ENCODE results near the gene LCMT1. TPM values are rescaled to one million over a fixed set of nuclear protein-coding genes. Genes with fewer than 3 reads are reported as not detected.

The LCMT1 gene
- total and polyA plus RNA-seq, 2 of the 13 experiments (the other 11 are each of a cell fraction or from before 2014, with no cell fraction given): 41.2 to 48.7 TPM

- TF ChIP-seq ADNP (CRISPR knock-in tag; IDR thresholded peaks at IDR 0.05) (no peak), ZFP36L1 (CRISPR knock-in tag; IDR thresholded peaks at IDR 0.05) (no peak), TOPORS (CRISPR knock-in tag; IDR thresholded peaks at IDR 0.05) (no peak), NFRKB (IDR thresholded peaks at IDR 0.05) (no peak)
- TF ChIP-seq, protein P1, sequence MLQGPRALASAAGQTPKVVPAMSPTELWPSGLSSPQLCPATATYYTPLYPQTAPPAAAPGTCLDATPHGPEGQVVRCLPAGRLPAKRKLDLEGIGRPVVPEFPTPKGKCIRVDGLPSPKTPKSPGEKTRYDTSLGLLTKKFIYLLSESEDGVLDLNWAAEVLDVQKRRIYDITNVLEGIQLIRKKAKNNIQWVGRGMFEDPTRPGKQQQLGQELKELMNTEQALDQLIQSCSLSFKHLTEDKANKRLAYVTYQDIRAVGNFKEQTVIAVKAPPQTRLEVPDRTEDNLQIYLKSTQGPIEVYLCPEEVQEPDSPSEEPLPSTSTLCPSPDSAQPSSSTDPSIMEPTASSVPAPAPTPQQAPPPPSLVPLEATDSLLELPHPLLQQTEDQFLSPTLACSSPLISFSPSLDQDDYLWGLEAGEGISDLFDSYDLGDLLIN (CRISPR knock-in tag; IDR thresholded peaks at IDR 0.05; ENCODE audit: borderline replicate concordance): no peak
- TF ChIP-seq, protein P2, sequence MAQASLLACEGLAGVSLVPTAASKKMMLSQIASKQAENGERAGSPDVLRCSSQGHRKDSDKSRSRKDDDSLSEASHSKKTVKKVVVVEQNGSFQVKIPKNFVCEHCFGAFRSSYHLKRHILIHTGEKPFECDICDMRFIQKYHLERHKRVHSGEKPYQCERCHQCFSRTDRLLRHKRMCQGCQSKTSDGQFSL (CRISPR knock-in tag; IDR thresholded peaks at IDR 0.05): no peak
Observed at GRCh38 chr16:25073854-25074253, 37.7 kb upstream of the LCMT1 start (continued).

DNA sequence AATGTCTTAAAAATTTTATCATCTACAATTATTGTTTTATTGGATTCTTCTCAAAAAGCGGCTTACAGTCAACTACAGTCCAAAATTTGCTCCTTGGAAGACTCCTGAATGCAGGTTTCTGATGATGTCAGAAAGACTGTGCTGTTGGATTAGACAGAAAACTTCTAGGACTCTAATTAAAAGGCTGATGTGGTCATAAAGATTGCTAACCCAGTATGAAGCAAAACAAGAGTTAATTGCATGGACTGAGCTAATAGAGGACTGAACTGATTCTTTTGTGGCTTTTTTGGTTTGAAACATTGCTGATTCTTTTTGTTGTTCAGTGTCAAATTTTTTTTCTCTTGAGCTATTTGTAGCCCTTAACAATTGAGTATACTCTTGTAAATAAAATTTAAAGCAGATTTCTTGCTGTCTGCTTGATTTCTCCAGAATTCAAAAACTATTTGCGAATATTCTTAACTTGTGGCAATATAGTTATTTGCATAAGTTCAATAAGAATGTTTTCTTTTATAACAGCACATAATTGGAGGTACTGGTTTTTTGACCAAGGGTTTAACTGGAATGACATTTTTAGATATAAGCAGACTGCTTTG lies 33.1 kb upstream of the LCMT1 start:
- CTCF ChIA-PET (ENCODE audit: low intra/inter-chr PET ratio, low total read pairs): no interaction called here
- BruUV-seq (replicated peaks): no TSS peak
- intact Hi-C loops (cut with micrococcal nuclease; ENCODE audit: unreplicated experiment) (no loop called here), in situ Hi-C loops (cut with HindIII; ENCODE audit: extremely low pct_ligation_motif_present, low pct_unique_long_range_greater_than_20kb) (no loop called here)
- H3K27ac ChIP-seq (ENCODE audit: extremely low read length, insufficient read depth, low read length): no peak overlapping the region
- H3K4me3 ChIP-seq (replicated peaks in 1 of 3; ENCODE audit: insufficient read depth in 1 of 3, low read depth in 2 of 3, low read length in 3 of 3): no peak overlapping the region
- no peaks in the 10 kb centered on the region for H3K36me3 ChIP-seq (replicated peaks in 1 of 2; ENCODE audit: control insufficient read depth in 1 of 2, insufficient read depth in 2 of 2, low read length in 2 of 2)
- H3K27me3 ChIP-seq (ENCODE audit: control insufficient read depth in 1 of 2, insufficient read depth in 2 of 2, low read length in 2 of 2): peaks cover 3 to 27% of the 10 kb centered on the region in 2 experiments; a peak in 4 of 5 replicates
- H3K4me1 ChIP-seq (ENCODE audit: insufficient read depth, low read length): no peaks in the 10 kb centered on the region
- POLR2A ChIA-PET: interaction anchor here (1.0 kb wide), 1 partner anchor 11 kb away, joined by 6 read pairs; no protein-coding TSS in a partner anchor
- H3K9me3 ChIP-seq (ENCODE audit: low read length): no peaks in the 10 kb centered on the region
- H4K20me1 ChIP-seq (ENCODE audit: insufficient read depth, low read length): no peaks in the 10 kb centered on the region
- H3K4me2 ChIP-seq (ENCODE audit: low read depth, low read length): no peak overlapping the region
- ATAC-seq (no peak), DNase-seq (ENCODE audit: low spot score) (no peak), FAIRE-seq (no peak)
- H3K9ac ChIP-seq (ENCODE audit: insufficient read depth, low read depth, low read length): no peak overlapping the region
- no peaks in the 10 kb centered on the region for H3K79me2 ChIP-seq (ENCODE audit: insufficient read depth, low read length)
- H2AFZ ChIP-seq (ENCODE audit: low read length): no peak overlapping the region
- 17% methylated on average over 2 of the region's 2 CpGs for WGBS (ENCODE audit: low lambda C conversion rate)
- TF ChIP-seq BRCA1 (CRISPR knock-in tag; IDR thresholded peaks at IDR 0.05): no peak
- TF ChIP-seq, protein P3, sequence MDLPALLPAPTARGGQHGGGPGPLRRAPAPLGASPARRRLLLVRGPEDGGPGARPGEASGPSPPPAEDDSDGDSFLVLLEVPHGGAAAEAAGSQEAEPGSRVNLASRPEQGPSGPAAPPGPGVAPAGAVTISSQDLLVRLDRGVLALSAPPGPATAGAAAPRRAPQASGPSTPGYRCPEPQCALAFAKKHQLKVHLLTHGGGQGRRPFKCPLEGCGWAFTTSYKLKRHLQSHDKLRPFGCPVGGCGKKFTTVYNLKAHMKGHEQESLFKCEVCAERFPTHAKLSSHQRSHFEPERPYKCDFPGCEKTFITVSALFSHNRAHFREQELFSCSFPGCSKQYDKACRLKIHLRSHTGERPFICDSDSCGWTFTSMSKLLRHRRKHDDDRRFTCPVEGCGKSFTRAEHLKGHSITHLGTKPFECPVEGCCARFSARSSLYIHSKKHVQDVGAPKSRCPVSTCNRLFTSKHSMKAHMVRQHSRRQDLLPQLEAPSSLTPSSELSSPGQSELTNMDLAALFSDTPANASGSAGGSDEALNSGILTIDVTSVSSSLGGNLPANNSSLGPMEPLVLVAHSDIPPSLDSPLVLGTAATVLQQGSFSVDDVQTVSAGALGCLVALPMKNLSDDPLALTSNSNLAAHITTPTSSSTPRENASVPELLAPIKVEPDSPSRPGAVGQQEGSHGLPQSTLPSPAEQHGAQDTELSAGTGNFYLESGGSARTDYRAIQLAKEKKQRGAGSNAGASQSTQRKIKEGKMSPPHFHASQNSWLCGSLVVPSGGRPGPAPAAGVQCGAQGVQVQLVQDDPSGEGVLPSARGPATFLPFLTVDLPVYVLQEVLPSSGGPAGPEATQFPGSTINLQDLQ (CRISPR knock-in tag; IDR thresholded peaks at IDR 0.05): no peak
- no peak for TF ChIP-seq NFE2L2 (IDR thresholded peaks at IDR 0.05; ENCODE audit: low read length)
- no peak for TF ChIP-seq REXO4 (CRISPR knock-in tag; IDR thresholded peaks at IDR 0.05; ENCODE audit: borderline replicate concordance)
- 0 out of 2 replicates have a peak, but pooled peaks have one; percentile 33 for TF ChIP-seq CBX2 (IDR thresholded peaks at IDR 0.05; ENCODE audit: low read depth, low read length)
- TF ChIP-seq CBX2 (CRISPR knock-in tag; IDR thresholded peaks at IDR 0.05; ENCODE audit: low read depth): no peak
